Thoracic aorta (tissue), 2 donors: ENCODE data around the gene TNNI2. TPM values are rescaled to one million over a fixed set of nuclear protein-coding genes. Genes with fewer than 3 reads are reported as not detected.

Experiments used
- ATAC-seq: fragments of 150-250 bp; one replicate; pipeline ENCODE4 v1.8.0; 2017; ENCODE audit warnings: low read depth; ENCODE audit not compliant: insufficient number of reproducible peaks, low FRiP score
- DNase-seq: peaks from one replicate; pipeline ENCODE4 v3.0.0-alpha.2; 2020; ENCODE audit warnings: low spot score
- H3K27ac ChIP-seq, 2 donors: fragments of 200-600 bp; sonication (generic); 1 replicate in 1 of 2; 2 replicates in 1 of 2; pipeline ENCODE4 v1.5.1; 2016; ENCODE audit warnings: mild to moderate bottlenecking in 2 of 2, moderate library complexity in 2 of 2
- H3K27me3 ChIP-seq: fragments of 200-600 bp; sonication (generic); replicated peaks from 2 replicates; pipeline ENCODE4 v1.6.0; 2016; ENCODE audit warnings: mild to moderate bottlenecking; ENCODE audit not compliant: insufficient read depth
- H3K36me3 ChIP-seq: fragments of 200-600 bp; sonication (generic); one replicate; pipeline ENCODE4 v1.5.1; 2016
- H3K4me1 ChIP-seq, 2 donors: fragments of 200-600 bp; sonication (generic); 1 replicate in 1 of 2; 2 replicates in 1 of 2; pipeline versions ENCODE4 v1.5.1 to v1.6.0; 2016; ENCODE audit warnings: low read depth in 2 of 2, mild to moderate bottlenecking in 1 of 2; ENCODE audit not compliant: control insufficient read depth in 1 of 2
- H3K4me3 ChIP-seq: fragments of 200-600 bp; sonication (generic); 2 replicates; pipeline ENCODE4 v1.5.1; 2016; ENCODE audit warnings: mild to moderate bottlenecking
- H3K9me3 ChIP-seq: fragments of 200-600 bp; sonication (generic); 2 replicates; pipeline ENCODE4 v1.5.1; 2016
- total RNA-seq, 2 donors: library from RNA; depleted of rRNA; stranded (reverse); fragments of >200 nt; gene quantifications; one replicate each; pipeline versions ENCODE4 v1.1.0 to v1.2.3, GENCODE V29; 2016
- TF ChIP-seq, protein P1 (sequence below): fragments of 200-600 bp; sonication (generic); IDR thresholded peaks from one replicate; pipeline ENCODE4 v1.5.1; 2019; ENCODE audit warnings: antibody characterized with exemption

The TNNI2 gene
- total RNA-seq, 2 donors from 2014 or later, result not detected

- Histone ChIP-seq H3K4me1 (no peaks in the 10 kb centered on the region), H3K36me3 (no peaks in the 10 kb centered on the region), H3K27me3 (no peaks in the 10 kb centered on the region), H3K4me3 (no peak overlapping the region), H3K9me3 (no peaks in the 10 kb centered on the region), H3K27ac (no peak overlapping the region)
- DNase-seq, result no peak
- TF ChIP-seq, protein P1, sequence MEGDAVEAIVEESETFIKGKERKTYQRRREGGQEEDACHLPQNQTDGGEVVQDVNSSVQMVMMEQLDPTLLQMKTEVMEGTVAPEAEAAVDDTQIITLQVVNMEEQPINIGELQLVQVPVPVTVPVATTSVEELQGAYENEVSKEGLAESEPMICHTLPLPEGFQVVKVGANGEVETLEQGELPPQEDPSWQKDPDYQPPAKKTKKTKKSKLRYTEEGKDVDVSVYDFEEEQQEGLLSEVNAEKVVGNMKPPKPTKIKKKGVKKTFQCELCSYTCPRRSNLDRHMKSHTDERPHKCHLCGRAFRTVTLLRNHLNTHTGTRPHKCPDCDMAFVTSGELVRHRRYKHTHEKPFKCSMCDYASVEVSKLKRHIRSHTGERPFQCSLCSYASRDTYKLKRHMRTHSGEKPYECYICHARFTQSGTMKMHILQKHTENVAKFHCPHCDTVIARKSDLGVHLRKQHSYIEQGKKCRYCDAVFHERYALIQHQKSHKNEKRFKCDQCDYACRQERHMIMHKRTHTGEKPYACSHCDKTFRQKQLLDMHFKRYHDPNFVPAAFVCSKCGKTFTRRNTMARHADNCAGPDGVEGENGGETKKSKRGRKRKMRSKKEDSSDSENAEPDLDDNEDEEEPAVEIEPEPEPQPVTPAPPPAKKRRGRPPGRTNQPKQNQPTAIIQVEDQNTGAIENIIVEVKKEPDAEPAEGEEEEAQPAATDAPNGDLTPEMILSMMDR, result no peak
- ATAC-seq, result no peak
These were observed 2.8 kb downstream of the TNNI2 start for GRCh38 chr11:1841511-1842148.

DNA sequence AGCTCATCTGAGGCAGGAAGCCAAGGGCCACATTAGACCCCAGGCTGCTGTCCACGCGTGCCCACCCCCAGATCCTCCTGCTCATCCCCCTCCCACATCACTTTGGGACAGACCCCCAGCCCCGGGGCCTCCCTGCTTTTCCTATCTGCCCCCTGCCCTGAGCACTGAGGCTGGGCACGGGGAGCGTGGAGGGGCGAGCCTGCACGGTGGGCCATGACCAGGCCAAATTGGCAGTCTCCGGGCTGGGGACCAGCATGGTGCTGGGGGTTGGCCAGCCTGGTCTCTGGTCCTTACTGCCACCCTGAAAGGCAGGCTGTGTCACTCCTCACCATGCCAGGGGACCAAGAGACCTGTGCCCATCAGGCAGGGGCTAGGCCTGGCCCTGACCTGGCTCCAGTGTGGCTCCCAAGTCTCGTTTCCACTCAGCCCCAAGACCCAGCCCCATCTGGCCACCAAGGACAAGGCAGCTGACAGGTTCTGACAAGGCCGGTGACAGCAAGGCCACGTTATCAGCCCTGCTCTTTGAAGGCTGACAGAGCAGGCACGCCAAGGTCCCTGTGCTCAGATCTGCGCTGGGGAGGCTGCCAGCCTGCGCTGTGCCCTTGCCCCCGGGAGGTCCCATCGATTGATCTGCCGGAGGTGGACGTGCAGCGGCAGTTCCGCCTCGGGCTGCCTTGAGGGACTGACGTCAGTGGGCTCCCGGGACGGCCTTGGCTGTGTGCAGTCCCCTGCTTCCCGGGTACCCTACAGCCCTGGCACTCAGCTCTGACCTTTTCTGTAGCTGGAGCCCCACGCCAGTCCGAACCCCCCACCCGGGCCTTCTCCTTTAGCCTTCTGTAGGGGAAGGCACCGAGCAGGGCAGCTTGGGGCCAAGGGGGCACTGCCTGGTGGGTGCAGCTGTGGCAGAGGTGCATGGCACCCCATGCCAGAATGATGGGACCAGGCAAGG is 3.6 kb downstream of the TNNI2 start:
- no peak overlapping the region for H3K4me3 ChIP-seq
- ATAC-seq, result no peak
- H3K4me1 ChIP-seq, result no peaks in the 10 kb centered on the region
- no peaks in the 10 kb centered on the region for H3K9me3 ChIP-seq
- TF ChIP-seq, protein P1, result no peak
- H3K36me3 ChIP-seq, result no peaks in the 10 kb centered on the region
- H3K27me3 ChIP-seq, result no peaks in the 10 kb centered on the region
- H3K27ac ChIP-seq, result no peak overlapping the region
- no peak for DNase-seq

DNA sequence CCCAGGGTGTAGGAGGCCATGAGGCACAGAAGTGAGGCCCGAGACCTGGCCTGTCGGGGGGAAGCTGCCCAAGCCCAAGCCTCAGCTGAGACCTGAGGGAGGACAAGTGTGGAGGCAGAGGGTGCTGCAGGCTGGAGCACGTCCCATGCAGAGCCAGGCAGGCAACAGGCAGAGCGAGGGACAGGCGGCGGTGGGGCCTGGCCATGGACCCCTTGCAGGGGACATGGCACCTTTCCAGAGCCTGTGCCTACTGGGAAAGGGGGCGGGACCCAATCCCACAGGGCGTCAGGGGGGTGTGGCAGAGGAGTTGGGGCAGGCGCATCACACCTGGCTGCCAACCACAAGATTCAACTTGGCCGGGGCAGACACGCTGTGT is 4.3 kb downstream of the TNNI2 start:
- H3K27me3 ChIP-seq, result no peaks in the 10 kb centered on the region
- no peaks in the 10 kb centered on the region for H3K9me3 ChIP-seq
- no peak overlapping the region for H3K4me3 ChIP-seq
- H3K27ac ChIP-seq, result no peak overlapping the region
- TF ChIP-seq, protein P1, result no peak
- H3K4me1 ChIP-seq, result no peaks in the 10 kb centered on the region
- no peak for DNase-seq
- no peaks in the 10 kb centered on the region for H3K36me3 ChIP-seq
- no peak for ATAC-seq

- ATAC-seq, result no peak
- Histone ChIP-seq H3K27ac (no peak overlapping the region), H3K9me3 (no peaks in the 10 kb centered on the region), H3K4me3 (no peak overlapping the region), H3K27me3 (no peaks in the 10 kb centered on the region), H3K36me3 (no peaks in the 10 kb centered on the region), H3K4me1 (no peaks in the 10 kb centered on the region)
- no peak for DNase-seq
- TF ChIP-seq, protein P1, result no peak
These were observed 5.0 kb downstream of the TNNI2 start for GRCh38 chr11:1843796-1844195.

DNA sequence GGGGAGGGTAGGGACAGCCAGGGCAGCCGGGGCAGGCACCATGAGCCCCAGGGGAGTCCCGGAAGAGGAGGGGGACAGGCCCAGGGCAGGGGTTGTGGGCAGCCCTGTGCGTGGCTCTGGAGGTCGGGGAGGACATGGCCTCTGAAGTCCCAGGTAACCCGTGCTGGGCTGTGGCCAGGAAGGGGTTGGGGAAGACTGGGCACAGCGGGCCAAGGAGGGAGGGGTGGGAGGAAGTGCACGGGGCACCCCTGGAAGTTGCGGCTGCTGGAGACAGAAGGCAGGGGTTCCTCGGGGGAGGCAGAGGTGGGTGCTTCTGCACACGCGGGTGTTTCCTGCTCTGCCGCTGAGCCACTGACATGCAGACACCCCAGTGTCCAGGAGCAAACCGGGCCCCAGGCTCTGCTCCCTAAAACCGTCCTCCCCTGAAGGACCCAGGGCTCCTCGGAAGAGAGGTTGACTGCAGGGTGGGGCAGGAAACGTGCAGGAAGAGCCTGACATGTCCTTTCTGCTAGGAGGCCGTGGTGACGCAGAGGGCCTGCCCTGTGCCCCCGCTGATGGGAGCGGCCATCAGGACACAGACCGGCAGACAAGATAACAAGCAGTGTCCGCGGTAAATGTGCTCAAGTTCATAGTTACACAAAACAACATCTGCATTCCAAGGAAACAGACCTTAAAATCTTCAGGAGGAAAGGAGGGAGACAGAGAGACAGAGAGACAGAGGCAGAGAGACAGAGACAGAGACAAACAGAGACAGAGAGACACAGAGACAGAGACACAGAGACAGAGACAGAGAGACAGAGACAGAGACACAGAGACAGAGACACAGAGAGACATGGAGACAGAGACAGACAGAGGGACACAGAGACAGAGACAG is 5.7 kb downstream of the TNNI2 start:
- DNase-seq (no peak), ATAC-seq (no peak)
- Histone ChIP-seq H3K4me1 (no peaks in the 10 kb centered on the region), H3K4me3 (no peak overlapping the region), H3K27ac (no peak overlapping the region), H3K36me3 (no peaks in the 10 kb centered on the region), H3K27me3 (no peaks in the 10 kb centered on the region), H3K9me3 (no peaks in the 10 kb centered on the region)
- TF ChIP-seq, protein P1, result no peak
